Measurements from ENCODE around the gene ARSJ. TPM values are rescaled to one million over a fixed set of nuclear protein-coding genes. Genes with fewer than 3 reads are reported as not detected.

Gene ARSJ
- polyA plus RNA-seq, 2 donors = 1.4 to 1.7 TPM

DNA sequence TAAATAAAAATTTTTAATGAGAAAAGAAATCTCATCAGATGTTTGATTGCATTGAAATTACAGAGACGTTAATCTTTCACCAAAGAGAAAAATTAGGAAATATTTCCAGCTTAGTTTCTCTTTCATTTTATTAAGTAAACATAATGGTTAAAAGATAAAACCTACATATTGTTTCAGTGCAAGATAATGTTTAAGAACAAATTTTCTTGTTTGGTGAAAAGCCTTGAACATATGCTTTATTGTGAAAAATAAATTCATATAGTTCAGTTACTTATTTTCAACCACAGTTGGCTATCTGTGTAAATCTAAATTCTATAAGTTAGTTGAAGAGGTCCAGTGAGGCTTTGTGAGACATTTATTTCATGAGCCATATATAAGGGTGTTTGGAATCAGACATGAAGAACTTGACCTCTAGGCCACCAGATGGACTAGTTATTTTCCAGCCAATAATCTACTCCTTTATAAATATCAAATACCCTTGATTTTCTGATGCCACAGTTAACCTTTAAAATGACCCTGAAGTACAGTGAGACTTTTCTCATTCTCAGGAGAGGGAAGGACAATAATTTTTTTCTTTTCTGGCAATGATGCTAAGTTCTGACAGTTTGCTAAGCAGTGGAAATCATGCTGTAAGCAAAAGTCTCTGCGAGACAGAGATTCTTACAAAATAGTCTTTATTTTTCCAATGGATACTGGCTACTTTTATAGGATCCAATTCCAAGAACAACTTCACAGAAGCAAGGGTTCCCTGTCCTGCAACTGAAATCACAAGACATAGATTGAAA lies 2.5 kb downstream of the ARSJ start:
- WGBS, 2 donors = 23 to 27% methylated on average over 2 of the region's 2 CpGs
- H3K4me1 ChIP-seq (ENCODE audit: control insufficient read depth in 2 of 2, insufficient read depth in 2 of 2, low read length in 1 of 2) = no peaks in the 10 kb centered on the region
- peak overlapping the region in 1 of 2 donors; percentile 94 for H3K4me3 ChIP-seq (ENCODE audit: low read depth in 1 of 2, low read length in 2 of 2)

DNA sequence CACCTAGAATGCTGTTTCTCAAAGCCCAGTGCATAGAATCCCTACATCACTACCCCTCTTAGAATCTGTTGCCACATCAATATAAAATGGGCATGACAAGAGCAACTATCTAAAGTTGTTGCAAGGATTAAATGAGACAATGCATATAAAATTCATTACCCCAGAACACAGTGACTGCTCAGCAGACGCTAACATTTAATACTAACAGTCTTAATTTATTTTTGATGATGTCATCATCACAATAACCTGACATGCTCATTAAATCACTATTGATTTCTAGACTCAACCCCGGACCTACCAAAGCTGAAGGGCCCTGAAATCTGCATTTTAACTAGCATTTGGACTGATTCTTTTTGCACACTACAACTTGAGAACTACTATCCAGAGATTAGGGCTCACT lies 3.9 kb downstream of the ARSJ start:
- H3K27me3 ChIP-seq (ENCODE audit: control insufficient read depth in 1 of 2, insufficient read depth in 2 of 2, low read length in 2 of 2) = no peaks in the 10 kb centered on the region
- no peaks in the 10 kb centered on the region for H3K36me3 ChIP-seq (ENCODE audit: control insufficient read depth in 2 of 2, insufficient read depth in 2 of 2, low read length in 1 of 2)
- no peaks in the 10 kb centered on the region for H3K4me1 ChIP-seq (ENCODE audit: control insufficient read depth in 2 of 2, insufficient read depth in 2 of 2, low read length in 1 of 2)
- WGBS, 2 donors = 50 to 68% methylated on average over 2 of the region's 2 CpGs
- peak overlapping the region in 1 of 2 donors; percentile 15 for H3K4me3 ChIP-seq (ENCODE audit: low read depth in 1 of 2, low read length in 2 of 2)
- H3K9me3 ChIP-seq (ENCODE audit: control insufficient read depth in 2 of 2, insufficient read depth in 1 of 2, low read depth in 1 of 2, low read length in 1 of 2) = no peaks in the 10 kb centered on the region
- H3K27ac ChIP-seq (ENCODE audit: low read depth in 2 of 2, low read length in 1 of 2) = no peak overlapping the region

More for the DNA sequence above, 2.5 kb downstream of the ARSJ start:
- Histone ChIP-seq H3K9me3 (ENCODE audit: control insufficient read depth in 2 of 2, insufficient read depth in 1 of 2, low read depth in 1 of 2, low read length in 1 of 2) (no peaks in the 10 kb centered on the region), H3K27me3 (ENCODE audit: control insufficient read depth in 1 of 2, insufficient read depth in 2 of 2, low read length in 2 of 2) (no peaks in the 10 kb centered on the region), H3K27ac (ENCODE audit: low read depth in 2 of 2, low read length in 1 of 2) (no peak overlapping the region), H3K36me3 (ENCODE audit: control insufficient read depth in 2 of 2, insufficient read depth in 2 of 2, low read length in 1 of 2) (no peaks in the 10 kb centered on the region)

DNA sequence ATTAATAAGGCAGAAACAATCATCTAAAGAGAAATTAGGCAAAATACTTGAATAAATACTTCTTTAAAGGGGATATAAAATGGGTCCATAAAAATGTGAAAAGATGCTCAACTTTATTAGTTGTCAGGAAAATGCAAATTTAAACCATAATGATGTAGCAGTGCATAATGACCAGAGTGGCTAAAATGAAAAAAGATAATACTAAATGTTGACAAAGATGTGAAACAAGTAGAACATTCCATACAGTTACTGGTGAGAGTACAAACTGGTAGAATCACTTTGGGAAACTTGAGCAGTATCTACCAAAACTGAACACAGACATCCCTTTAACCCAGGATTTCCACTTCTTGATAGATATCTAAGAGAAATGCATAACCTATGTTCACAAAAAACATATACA lies 5.0 kb downstream of the ARSJ start:
- Histone ChIP-seq H3K4me1 (ENCODE audit: control insufficient read depth in 2 of 2, insufficient read depth in 2 of 2, low read length in 1 of 2) (no peaks in the 10 kb centered on the region), H3K27ac (ENCODE audit: low read depth in 2 of 2, low read length in 1 of 2) (no peak overlapping the region), H3K27me3 (ENCODE audit: control insufficient read depth in 1 of 2, insufficient read depth in 2 of 2, low read length in 2 of 2) (no peaks in the 10 kb centered on the region), H3K36me3 (ENCODE audit: control insufficient read depth in 2 of 2, insufficient read depth in 2 of 2, low read length in 1 of 2) (no peaks in the 10 kb centered on the region), H3K9me3 (ENCODE audit: control insufficient read depth in 2 of 2, insufficient read depth in 1 of 2, low read depth in 1 of 2, low read length in 1 of 2) (no peaks in the 10 kb centered on the region), H3K4me3 (ENCODE audit: low read depth in 1 of 2, low read length in 2 of 2) (no peak overlapping the region)

DNA sequence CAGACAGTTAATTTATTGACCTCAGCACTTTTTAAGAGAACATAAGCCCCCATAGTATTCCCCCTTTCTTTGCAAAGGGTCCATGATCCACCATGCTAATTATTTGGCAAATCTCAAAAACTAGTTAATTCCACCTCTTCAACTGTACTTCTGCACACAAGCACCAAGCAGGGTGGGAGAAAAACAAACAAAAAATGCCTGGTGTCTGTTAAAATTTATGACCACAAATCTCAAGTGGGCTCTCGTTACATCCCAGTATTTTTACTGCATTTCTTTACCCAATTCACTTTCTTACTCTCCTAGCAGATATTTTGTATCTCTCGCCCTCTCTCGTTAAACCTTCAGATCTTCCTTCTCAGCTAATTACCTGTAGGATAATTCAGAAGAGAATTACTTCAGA lies 6.1 kb downstream of the ARSJ start:
- no peaks in the 10 kb centered on the region for H3K9me3 ChIP-seq (ENCODE audit: control insufficient read depth in 2 of 2, insufficient read depth in 1 of 2, low read depth in 1 of 2, low read length in 1 of 2)
- no peaks in the 10 kb centered on the region for H3K4me1 ChIP-seq (ENCODE audit: control insufficient read depth in 2 of 2, insufficient read depth in 2 of 2, low read length in 1 of 2)
- no peak overlapping the region for H3K27ac ChIP-seq (ENCODE audit: low read depth in 2 of 2, low read length in 1 of 2)
- 92 to 93% methylated on average over 3 of the region's 3 CpGs for WGBS, 2 donors
- no peak overlapping the region for H3K4me3 ChIP-seq (ENCODE audit: low read depth in 1 of 2, low read length in 2 of 2)
- H3K27me3 ChIP-seq (ENCODE audit: control insufficient read depth in 1 of 2, insufficient read depth in 2 of 2, low read length in 2 of 2) = no peaks in the 10 kb centered on the region
- no peaks in the 10 kb centered on the region for H3K36me3 ChIP-seq (ENCODE audit: control insufficient read depth in 2 of 2, insufficient read depth in 2 of 2, low read length in 1 of 2)

DNA sequence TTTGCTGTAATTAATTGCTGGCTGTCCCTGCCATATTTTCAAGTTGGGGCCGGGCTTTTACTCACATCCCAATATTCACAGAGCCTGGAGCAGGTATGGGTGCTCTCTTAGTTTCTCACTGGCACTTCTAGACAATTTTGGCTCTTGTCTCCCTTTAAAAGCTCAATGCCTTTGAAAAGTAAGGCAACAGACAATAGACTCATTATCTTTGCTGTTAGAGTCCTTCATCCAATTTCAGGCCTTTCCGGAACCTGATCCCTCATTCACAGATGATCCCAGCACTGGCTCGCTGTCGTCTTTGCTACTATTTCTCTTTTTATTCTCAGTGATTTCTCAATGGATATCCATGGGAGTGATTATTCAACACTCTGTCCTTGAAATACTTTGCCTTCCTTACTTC lies 6.7 kb downstream of the ARSJ start:
- Histone ChIP-seq H3K9me3 (ENCODE audit: control insufficient read depth in 2 of 2, insufficient read depth in 1 of 2, low read depth in 1 of 2, low read length in 1 of 2) (no peaks in the 10 kb centered on the region), H3K4me1 (ENCODE audit: control insufficient read depth in 2 of 2, insufficient read depth in 2 of 2, low read length in 1 of 2) (no peaks in the 10 kb centered on the region), H3K27me3 (ENCODE audit: control insufficient read depth in 1 of 2, insufficient read depth in 2 of 2, low read length in 2 of 2) (no peaks in the 10 kb centered on the region), H3K36me3 (ENCODE audit: control insufficient read depth in 2 of 2, insufficient read depth in 2 of 2, low read length in 1 of 2) (no peaks in the 10 kb centered on the region), H3K27ac (ENCODE audit: low read depth in 2 of 2, low read length in 1 of 2) (no peak overlapping the region), H3K4me3 (ENCODE audit: low read depth in 1 of 2, low read length in 2 of 2) (no peak overlapping the region)
- 93 to 95% methylated on average over 4 of the region's 4 CpGs for WGBS, 2 donors

DNA sequence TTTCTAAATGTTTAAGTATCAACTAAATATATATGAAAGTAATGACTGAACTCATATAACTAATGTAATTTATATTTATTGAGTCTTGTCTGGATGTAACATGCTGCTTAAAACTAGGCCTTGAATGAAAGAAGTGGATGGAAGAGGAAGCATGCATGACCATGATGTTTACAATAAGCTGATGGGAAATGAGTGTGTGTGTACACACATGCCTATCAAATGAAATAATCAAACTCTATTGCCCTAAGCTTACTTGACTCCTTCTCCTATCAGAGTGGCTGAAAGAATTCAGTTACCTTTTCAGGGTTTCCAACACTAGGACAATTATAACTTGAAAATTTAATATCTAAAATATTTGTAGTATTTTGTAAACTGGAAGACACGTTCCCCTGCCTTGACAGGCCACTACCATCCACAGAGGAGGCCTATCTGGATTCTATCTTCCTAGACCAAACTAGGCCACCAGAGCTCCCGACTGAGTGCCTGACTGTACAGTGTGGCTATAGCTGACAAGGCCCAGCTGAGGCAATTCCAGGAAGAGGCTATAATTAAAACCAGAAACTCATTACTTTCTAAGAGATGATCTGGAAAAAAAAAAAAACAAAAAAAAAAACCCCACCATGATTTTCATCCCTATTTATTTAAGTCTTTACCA lies 7.6 kb downstream of the ARSJ start:
- Histone ChIP-seq H3K4me3 (ENCODE audit: low read depth in 1 of 2, low read length in 2 of 2) (no peak overlapping the region), H3K9me3 (ENCODE audit: control insufficient read depth in 2 of 2, insufficient read depth in 1 of 2, low read depth in 1 of 2, low read length in 1 of 2) (no peaks in the 10 kb centered on the region), H3K27me3 (ENCODE audit: control insufficient read depth in 1 of 2, insufficient read depth in 2 of 2, low read length in 2 of 2) (no peaks in the 10 kb centered on the region), H3K4me1 (ENCODE audit: control insufficient read depth in 2 of 2, insufficient read depth in 2 of 2, low read length in 1 of 2) (no peaks in the 10 kb centered on the region), H3K27ac (ENCODE audit: low read depth in 2 of 2, low read length in 1 of 2) (peak overlapping the region in 1 of 2 donors; percentile 9), H3K36me3 (ENCODE audit: control insufficient read depth in 2 of 2, insufficient read depth in 2 of 2, low read length in 1 of 2) (no peaks in the 10 kb centered on the region)
- WGBS, 2 donors = 63 to 68% methylated on average over 2 of the region's 2 CpGs

DNA sequence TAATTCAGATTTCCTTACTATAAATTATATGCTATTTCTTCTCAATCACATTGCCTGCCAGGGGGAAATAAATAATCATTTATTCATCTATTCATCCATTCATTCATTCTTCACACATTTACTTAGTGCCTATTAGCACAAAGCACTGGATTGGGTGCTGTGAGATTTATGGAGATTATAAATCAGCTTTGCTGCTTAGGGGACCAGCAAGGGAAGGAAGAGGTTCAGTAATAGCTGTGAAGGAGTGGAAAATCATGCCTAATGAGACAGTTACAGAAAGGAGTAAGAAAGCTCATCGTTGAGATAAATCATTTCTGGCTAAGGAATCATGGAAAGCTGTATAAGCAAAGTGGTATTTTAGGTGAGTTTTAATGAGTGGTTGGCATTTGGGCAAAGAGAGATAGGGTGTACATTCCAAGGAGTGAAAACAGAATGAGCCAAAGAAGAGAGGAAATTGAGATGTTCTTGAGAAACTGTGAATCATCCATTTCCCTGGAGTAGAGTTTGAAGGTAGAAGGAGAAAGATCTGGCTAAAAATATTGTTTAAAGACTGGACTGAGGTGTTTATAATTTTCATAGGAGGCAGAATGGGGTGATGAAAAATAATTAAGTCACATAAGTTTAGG lies 9.6 kb downstream of the ARSJ start:
- no peaks in the 10 kb centered on the region for H3K36me3 ChIP-seq (ENCODE audit: control insufficient read depth in 2 of 2, insufficient read depth in 2 of 2, low read length in 1 of 2)
- H3K9me3 ChIP-seq (ENCODE audit: control insufficient read depth in 2 of 2, insufficient read depth in 1 of 2, low read depth in 1 of 2, low read length in 1 of 2) = no peaks in the 10 kb centered on the region
- H3K4me1 ChIP-seq (ENCODE audit: control insufficient read depth in 2 of 2, insufficient read depth in 2 of 2, low read length in 1 of 2) = no peaks in the 10 kb centered on the region
- H3K27me3 ChIP-seq (ENCODE audit: control insufficient read depth in 1 of 2, insufficient read depth in 2 of 2, low read length in 2 of 2) = no peaks in the 10 kb centered on the region
- WGBS, 2 donors = 65 to 79% methylated on average over 1 of the region's 1 CpG
- no peak overlapping the region for H3K27ac ChIP-seq (ENCODE audit: low read depth in 2 of 2, low read length in 1 of 2)
- no peak overlapping the region for H3K4me3 ChIP-seq (ENCODE audit: low read depth in 1 of 2, low read length in 2 of 2)

DNA sequence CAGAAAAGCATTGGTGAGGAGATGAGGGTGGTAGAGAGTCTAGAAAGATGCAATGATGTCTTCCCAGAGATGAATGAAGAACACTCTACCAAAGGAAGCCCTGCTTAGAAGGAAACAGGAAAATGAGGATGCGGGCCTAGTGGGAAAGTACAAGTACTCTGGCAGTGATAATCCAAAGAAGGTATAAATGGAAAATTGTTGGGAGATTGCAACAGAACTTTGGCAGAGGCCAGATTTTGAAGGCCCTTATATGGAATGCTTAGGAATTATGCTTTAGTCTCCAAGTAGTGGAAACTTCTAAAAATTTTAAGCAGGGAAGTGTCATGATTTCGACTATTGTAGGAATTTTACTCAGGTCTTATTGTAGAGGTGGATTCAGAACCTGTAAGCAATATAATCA lies 11.0 kb downstream of the ARSJ start:
- Histone ChIP-seq H3K9me3 (ENCODE audit: control insufficient read depth in 2 of 2, insufficient read depth in 1 of 2, low read depth in 1 of 2, low read length in 1 of 2) (no peaks in the 10 kb centered on the region), H3K27ac (ENCODE audit: low read depth in 2 of 2, low read length in 1 of 2) (no peak overlapping the region), H3K4me1 (ENCODE audit: control insufficient read depth in 2 of 2, insufficient read depth in 2 of 2, low read length in 1 of 2) (no peaks in the 10 kb centered on the region), H3K36me3 (ENCODE audit: control insufficient read depth in 2 of 2, insufficient read depth in 2 of 2, low read length in 1 of 2) (no peaks in the 10 kb centered on the region), H3K27me3 (ENCODE audit: control insufficient read depth in 1 of 2, insufficient read depth in 2 of 2, low read length in 2 of 2) (no peaks in the 10 kb centered on the region), H3K4me3 (ENCODE audit: low read depth in 1 of 2, low read length in 2 of 2) (no peak overlapping the region)
- 83 to 89% methylated on average over 2 of the region's 2 CpGs for WGBS, 2 donors

DNA sequence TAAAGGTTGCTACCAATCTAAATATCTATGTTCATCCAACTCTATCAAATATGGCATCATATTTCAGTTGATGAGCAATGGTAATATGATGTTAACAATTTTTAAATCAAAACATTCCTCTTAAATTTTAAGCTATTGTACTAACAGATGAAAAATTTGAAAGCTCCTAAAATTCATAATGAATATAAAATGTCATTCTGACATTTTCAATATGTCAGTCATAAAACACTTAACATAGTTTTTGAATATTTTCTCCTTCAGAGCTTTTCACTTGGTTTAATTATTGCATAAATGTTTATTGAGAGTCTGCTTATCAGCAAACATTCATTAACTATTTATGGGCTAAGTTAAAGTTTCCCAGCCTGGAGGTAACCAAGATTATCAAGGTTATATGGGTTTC lies 11.8 kb downstream of the ARSJ start:
- Histone ChIP-seq H3K27me3 (ENCODE audit: control insufficient read depth in 1 of 2, insufficient read depth in 2 of 2, low read length in 2 of 2) (no peaks in the 10 kb centered on the region), H3K4me3 (ENCODE audit: low read depth in 1 of 2, low read length in 2 of 2) (no peak overlapping the region), H3K27ac (ENCODE audit: low read depth in 2 of 2, low read length in 1 of 2) (no peak overlapping the region), H3K9me3 (ENCODE audit: control insufficient read depth in 2 of 2, insufficient read depth in 1 of 2, low read depth in 1 of 2, low read length in 1 of 2) (no peaks in the 10 kb centered on the region), H3K36me3 (ENCODE audit: control insufficient read depth in 2 of 2, insufficient read depth in 2 of 2, low read length in 1 of 2) (no peaks in the 10 kb centered on the region), H3K4me1 (ENCODE audit: control insufficient read depth in 2 of 2, insufficient read depth in 2 of 2, low read length in 1 of 2) (no peaks in the 10 kb centered on the region)

All from esophagus (tissue), 2 donors.